Sigmoid colon (tissue), 4 donors: ENCODE results near the gene INPP5F.

Experiments
- POLR2AphosphoS5 ChIP-seq, 4 donors: sonication (generic); formaldehyde crosslinking; IDR thresholded peaks; one replicate each; pipeline ENCODE4 v1.6.1; 2017; ENCODE audit warnings: antibody characterized with exemption in 4 of 4
- TF ChIP-seq, protein P1 (sequence below), 4 experiments: fragments of 450-650 bp in 3 of 4; fragments of 200-600 bp in 1 of 4; IDR thresholded peaks; one replicate each; pipeline ENCODE4 v1.5.1; 2016 to 2019; ENCODE audit warnings: antibody characterized with exemption in 4 of 4, mild to moderate bottlenecking in 3 of 4, moderate library complexity in 2 of 4

DNA sequence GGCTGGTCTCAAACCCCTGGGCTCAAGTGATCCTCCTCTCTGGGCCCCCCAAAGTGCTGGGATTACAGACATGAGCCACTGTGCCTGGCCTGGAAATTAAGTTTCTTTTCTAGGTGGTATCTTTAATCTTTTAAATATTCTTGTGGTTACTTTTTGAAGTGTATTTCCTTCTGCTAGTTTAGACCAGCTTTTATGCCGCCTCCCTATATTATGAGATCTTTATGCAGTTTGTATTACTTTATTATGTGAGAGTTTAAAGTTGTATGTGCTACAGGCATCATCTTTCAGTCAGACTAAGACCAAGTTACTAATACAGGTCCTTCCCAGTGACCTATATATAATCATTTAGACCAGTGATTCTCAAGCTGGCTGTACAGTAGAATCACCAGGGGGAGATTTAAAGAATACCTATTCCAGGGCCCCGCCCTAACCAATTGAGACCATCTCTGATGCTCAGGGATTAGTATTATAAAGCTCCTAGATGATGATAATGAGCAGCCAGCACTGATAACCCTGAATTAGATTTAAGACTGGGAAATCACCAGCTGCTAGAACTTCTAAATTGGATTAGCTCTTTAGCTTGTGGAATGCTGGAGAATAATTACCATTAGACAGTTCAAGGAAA, 11.3 kb downstream of the INPP5F start:
- TF ChIP-seq POLR2AphosphoS5 (IDR thresholded peaks at IDR 0.05): no peak
- TF ChIP-seq, protein P1, sequence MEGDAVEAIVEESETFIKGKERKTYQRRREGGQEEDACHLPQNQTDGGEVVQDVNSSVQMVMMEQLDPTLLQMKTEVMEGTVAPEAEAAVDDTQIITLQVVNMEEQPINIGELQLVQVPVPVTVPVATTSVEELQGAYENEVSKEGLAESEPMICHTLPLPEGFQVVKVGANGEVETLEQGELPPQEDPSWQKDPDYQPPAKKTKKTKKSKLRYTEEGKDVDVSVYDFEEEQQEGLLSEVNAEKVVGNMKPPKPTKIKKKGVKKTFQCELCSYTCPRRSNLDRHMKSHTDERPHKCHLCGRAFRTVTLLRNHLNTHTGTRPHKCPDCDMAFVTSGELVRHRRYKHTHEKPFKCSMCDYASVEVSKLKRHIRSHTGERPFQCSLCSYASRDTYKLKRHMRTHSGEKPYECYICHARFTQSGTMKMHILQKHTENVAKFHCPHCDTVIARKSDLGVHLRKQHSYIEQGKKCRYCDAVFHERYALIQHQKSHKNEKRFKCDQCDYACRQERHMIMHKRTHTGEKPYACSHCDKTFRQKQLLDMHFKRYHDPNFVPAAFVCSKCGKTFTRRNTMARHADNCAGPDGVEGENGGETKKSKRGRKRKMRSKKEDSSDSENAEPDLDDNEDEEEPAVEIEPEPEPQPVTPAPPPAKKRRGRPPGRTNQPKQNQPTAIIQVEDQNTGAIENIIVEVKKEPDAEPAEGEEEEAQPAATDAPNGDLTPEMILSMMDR (IDR thresholded peaks at IDR 0.05): no peak
